Activated naive CD4-positive, alpha-beta T cell treated with anti-CD3 and anti-CD28 coated beads for 36 hours (primary cell): ENCODE data around the gene CIDEB. TPM values are rescaled to one million over a fixed set of nuclear protein-coding genes. Genes with fewer than 3 reads are reported as not detected.

Experiments used
- CTCF ChIA-PET: fragments of 350-600 bp; sonication (Branson Sonifier 250); formaldehyde crosslinking; loops from one replicate; lab custom pipeline; 2021; ENCODE audit warnings: antibody characterized with exemption; lab: Charles Lee
- DNase-seq: peaks from one replicate; pipeline ENCODE4 v3.0.0-alpha.2; 2020
- H3K27ac Mint-ChIP-seq: one replicate; pipeline ENCODE4 v1.8.0; 2021; ENCODE audit warnings: mild to moderate bottlenecking, mixed read lengths
- H3K27me3 Mint-ChIP-seq: one replicate; pipeline ENCODE4 v1.8.0; 2021; ENCODE audit warnings: low read depth, mixed read lengths
- H3K36me3 Mint-ChIP-seq: one replicate; pipeline ENCODE4 v1.8.0; 2021; ENCODE audit warnings: low read depth, mixed read lengths
- H3K4me1 Mint-ChIP-seq: one replicate; pipeline ENCODE4 v1.8.0; 2021; ENCODE audit warnings: low read depth, mixed read lengths
- H3K4me3 Mint-ChIP-seq: one replicate; pipeline ENCODE4 v1.8.0; 2021; ENCODE audit warnings: mild to moderate bottlenecking, moderate library complexity, mixed read lengths
- H3K9me3 Mint-ChIP-seq: one replicate; pipeline ENCODE4 v1.8.0; 2021; ENCODE audit warnings: mixed read lengths
- intact Hi-C: fragments of 100-400 bp; cut with micrococcal nuclease; formaldehyde crosslinking; loops from one replicate; pipeline ENCODE4 v1.15.1; 2023
- total RNA-seq, 2 experiments: library from RNA; stranded (reverse); gene quantifications; one replicate each; pipeline ENCODE4 v1.2.3, GENCODE V29; 2021

Gene CIDEB
- total RNA-seq, 2 experiments from 2014 or later, result 10.9 to 15.1 TPM

- intact Hi-C loops, result no loop called here
- Mint-ChIP-seq H3K27me3 (no peaks in the 10 kb centered on the region), H3K9me3 (no peaks in the 10 kb centered on the region), H3K27ac (no peak within 1 kb of the TSS), H3K4me1 (no peaks in the 10 kb centered on the region), H3K36me3 (peaks cover 13% of the 10 kb centered on the region), H3K4me3 (no peak within 1 kb of the TSS)
- DNase-seq, result no peak
- CTCF ChIA-PET, result interaction anchor here (0.9 kb wide), 1 partner anchor 12 kb away, joined by 3 read pairs; no protein-coding TSS in a partner anchor
Measured at GRCh38 chr14:24262821-24263733, 44.7 kb downstream of the CIDEB start, which contains the start of gene TGM1. Gene TGM1, minus strand, starts transcription at chr14:24263177. Its CDS starts 825 bp downstream, at chr14:24262352.

GRCh38 chr14:24261969-24262327, 45.8 kb downstream of the CIDEB start:
- no peak for DNase-seq
- peaks cover 11% of the 10 kb centered on the region for H3K36me3 Mint-ChIP-seq
- H3K4me3 Mint-ChIP-seq, result no peak overlapping the region
- no peak overlapping the region for H3K27ac Mint-ChIP-seq
- H3K9me3 Mint-ChIP-seq, result no peaks in the 10 kb centered on the region
- intact Hi-C loops, result no loop called here
- no peaks in the 10 kb centered on the region for H3K4me1 Mint-ChIP-seq
- CTCF ChIA-PET, result interaction anchor here (0.6 to 2.1 kb wide), 5 partner anchors 9 to 46 kb away, joined by 3 to 8 read pairs (median 4); partner anchors contain the start of genes CIDEB, RABGGTA and TINF2
- H3K27me3 Mint-ChIP-seq, result no peaks in the 10 kb centered on the region

- Mint-ChIP-seq H3K9me3 (no peaks in the 10 kb centered on the region), H3K4me1 (no peaks in the 10 kb centered on the region), H3K36me3 (peaks cover 9% of the 10 kb centered on the region), H3K27ac (no peak overlapping the region), H3K27me3 (no peaks in the 10 kb centered on the region), H3K4me3 (no peak overlapping the region)
- intact Hi-C loops, result no loop called here
- CTCF ChIA-PET, result interaction anchor here (0.6 to 2.1 kb wide), 4 partner anchors 8 to 21 kb away, joined by 3 to 8 read pairs (median 4); partner anchors contain the start of genes RABGGTA and TINF2
- DNase-seq, result no peak
Measured at GRCh38 chr14:24261256-24261968, 46.4 kb downstream of the CIDEB start.

GRCh38 chr14:24260780-24261157, 47.0 kb downstream of the CIDEB start:
- no peak for DNase-seq
- CTCF ChIA-PET, result interaction anchor here (1.0 to 2.1 kb wide), 2 partner anchors 8 to 18 kb away, joined by 4 to 8 read pairs; partner anchors contain the start of gene TINF2
- Mint-ChIP-seq H3K4me3 (no peak overlapping the region), H3K27ac (no peak overlapping the region), H3K4me1 (no peaks in the 10 kb centered on the region), H3K27me3 (no peaks in the 10 kb centered on the region), H3K9me3 (no peaks in the 10 kb centered on the region), H3K36me3 (peaks cover 6% of the 10 kb centered on the region)
- intact Hi-C loops, result no loop called here

GRCh38 chr14:24260026-24260779, 47.6 kb downstream of the CIDEB start:
- H3K4me3 Mint-ChIP-seq, result no peak overlapping the region
- peaks cover 6% of the 10 kb centered on the region for H3K36me3 Mint-ChIP-seq
- intact Hi-C loops, result no loop called here
- no peak overlapping the region for H3K27ac Mint-ChIP-seq
- H3K9me3 Mint-ChIP-seq, result no peaks in the 10 kb centered on the region
- DNase-seq, result no peak
- CTCF ChIA-PET, result interaction anchor here (2.1 kb wide), 1 partner anchor 18 kb away, joined by 8 read pairs; the partner anchor contains the start of gene TINF2
- no peaks in the 10 kb centered on the region for H3K4me1 Mint-ChIP-seq
- no peaks in the 10 kb centered on the region for H3K27me3 Mint-ChIP-seq

- H3K4me3 Mint-ChIP-seq, result no peak overlapping the region
- H3K4me1 Mint-ChIP-seq, result no peaks in the 10 kb centered on the region
- CTCF ChIA-PET, result interaction anchor here (0.5 to 1.0 kb wide), 3 partner anchors 37 to 73 kb away, joined by 3 to 4 read pairs (median 3); no protein-coding TSS in a partner anchor
- H3K27me3 Mint-ChIP-seq, result no peaks in the 10 kb centered on the region
- H3K27ac Mint-ChIP-seq, result no peak overlapping the region
- intact Hi-C loops, result no loop called here
- no peak for DNase-seq
- H3K9me3 Mint-ChIP-seq, result no peaks in the 10 kb centered on the region
- H3K36me3 Mint-ChIP-seq, result peaks cover 6% of the 10 kb centered on the region
Measured at GRCh38 chr14:24259282-24260025, 48.3 kb downstream of the CIDEB start.

GRCh38 chr14:24258548-24259265, 49.1 kb downstream of the CIDEB start:
- H3K27ac Mint-ChIP-seq, result no peak overlapping the region
- H3K27me3 Mint-ChIP-seq, result no peaks in the 10 kb centered on the region
- H3K36me3 Mint-ChIP-seq, result peaks cover 7% of the 10 kb centered on the region
- no peaks in the 10 kb centered on the region for H3K9me3 Mint-ChIP-seq
- no peak overlapping the region for H3K4me3 Mint-ChIP-seq
- no peak for DNase-seq
- intact Hi-C loops, result no loop called here
- H3K4me1 Mint-ChIP-seq, result no peaks in the 10 kb centered on the region
- CTCF ChIA-PET, result interaction anchor here (0.5 to 1.4 kb wide), 3 partner anchors 12 to 74 kb away, joined by 3 to 9 read pairs (median 4); no protein-coding TSS in a partner anchor

- DNase-seq, result no peak
- Mint-ChIP-seq H3K27ac (no peak overlapping the region), H3K4me1 (no peaks in the 10 kb centered on the region), H3K27me3 (no peaks in the 10 kb centered on the region), H3K4me3 (no peak overlapping the region), H3K36me3 (peaks cover 8% of the 10 kb centered on the region), H3K9me3 (no peaks in the 10 kb centered on the region)
- CTCF ChIA-PET, result interaction anchor here (1.4 to 2.0 kb wide), 2 partner anchors 11 to 13 kb away, joined by 7 to 9 read pairs; partner anchors contain the start of gene RABGGTA
- intact Hi-C loops, result no loop called here
Measured at GRCh38 chr14:24258119-24258518, 49.7 kb downstream of the CIDEB start.

- Mint-ChIP-seq H3K4me1 (no peaks in the 10 kb centered on the region), H3K36me3 (peaks cover 8% of the 10 kb centered on the region), H3K4me3 (no peak overlapping the region), H3K27ac (no peak overlapping the region), H3K9me3 (no peaks in the 10 kb centered on the region), H3K27me3 (no peaks in the 10 kb centered on the region)
- CTCF ChIA-PET, result interaction anchor here (1.2 to 2.0 kb wide), 3 partner anchors 10 to 41 kb away, joined by 3 to 9 read pairs (median 7); partner anchors contain the start of genes MDP1 and RABGGTA
- intact Hi-C loops, result no loop called here
- DNase-seq, result no peak
Measured at GRCh38 chr14:24256960-24257359, 50.8 kb downstream of the CIDEB start.

GRCh38 chr14:24255931-24256711, 51.7 kb downstream of the CIDEB start:
- CTCF ChIA-PET, result interaction anchor here (1.2 to 2.3 kb wide), 3 partner anchors 15 to 40 kb away, joined by 3 to 7 read pairs (median 7); partner anchors contain the start of genes MDP1 and RABGGTA
- Mint-ChIP-seq H3K4me3 (no peak overlapping the region), H3K9me3 (no peaks in the 10 kb centered on the region), H3K4me1 (no peaks in the 10 kb centered on the region), H3K27ac (no peak overlapping the region), H3K36me3 (peaks cover 8% of the 10 kb centered on the region), H3K27me3 (no peaks in the 10 kb centered on the region)
- intact Hi-C loops, result no loop called here
- DNase-seq, result no peak
